Activated CD8-positive, alpha-beta memory T cell treated with anti-CD3 and anti-CD28 coated beads for 4 hours (primary cell): ENCODE results near the gene IP6K1.
"Not testable (repeated sequence)": the region's sequence is repeated elsewhere in the genome, so short reads cannot be mapped to it uniquely, and the experiment has no call there.

Source experiments
- DNase-seq, 2 donors: peaks; one replicate each; pipeline ENCODE4 v3.0.0-alpha.2; 2020; ENCODE audit warnings: low read depth in 2 of 2

The IP6K1 gene

DNA sequence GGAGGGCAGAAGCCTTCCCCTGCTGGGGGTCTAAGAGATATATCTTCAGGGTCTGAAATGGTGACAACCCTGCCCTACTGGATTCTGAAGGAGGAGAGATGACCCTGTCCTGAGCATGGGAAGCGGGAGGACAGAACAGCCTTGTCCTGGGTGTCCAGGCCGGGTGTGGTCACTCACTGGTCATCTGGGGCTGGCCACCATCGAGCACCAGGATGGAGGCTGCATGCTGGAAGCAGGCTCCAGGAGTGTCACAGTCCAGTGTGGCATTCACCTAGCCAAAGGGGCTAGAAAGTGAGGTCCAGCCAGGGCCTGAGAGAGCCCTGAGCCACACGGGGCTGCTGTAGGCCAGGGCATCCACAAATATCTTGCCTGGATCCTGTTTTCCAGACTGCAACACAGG, 8.1 kb upstream of the IP6K1 start:
- no peak for DNase-seq

DNA sequence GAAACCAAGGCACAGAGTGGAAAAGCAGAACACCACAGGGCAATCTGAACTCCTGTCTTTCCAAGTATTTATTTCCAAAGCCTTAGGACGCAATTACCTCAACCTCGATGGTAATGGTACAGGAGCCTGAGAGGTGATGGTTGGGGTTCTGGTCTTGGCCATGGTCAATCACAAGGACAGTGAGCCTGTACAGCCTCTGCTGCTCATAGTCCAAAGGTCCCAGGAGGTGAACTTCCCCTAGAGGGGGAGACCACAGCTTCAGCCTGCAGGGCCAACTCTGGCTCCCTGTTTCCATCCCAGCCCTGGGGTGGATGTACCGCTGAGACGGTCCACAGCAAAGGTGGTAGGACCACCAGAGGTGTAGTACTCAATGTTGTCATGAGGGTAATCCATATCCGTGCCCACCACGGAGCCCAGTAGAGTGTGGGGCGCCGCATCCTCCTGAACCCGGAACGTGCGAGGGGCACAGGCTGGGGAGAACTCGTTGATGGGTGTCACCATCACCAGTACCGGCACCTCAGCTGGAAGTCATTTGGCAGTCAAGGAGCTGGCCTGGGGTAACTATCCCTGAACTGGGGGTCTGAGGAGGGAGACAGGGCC, 7.2 kb upstream of the IP6K1 start:
- DNase-seq: no peak

DNA sequence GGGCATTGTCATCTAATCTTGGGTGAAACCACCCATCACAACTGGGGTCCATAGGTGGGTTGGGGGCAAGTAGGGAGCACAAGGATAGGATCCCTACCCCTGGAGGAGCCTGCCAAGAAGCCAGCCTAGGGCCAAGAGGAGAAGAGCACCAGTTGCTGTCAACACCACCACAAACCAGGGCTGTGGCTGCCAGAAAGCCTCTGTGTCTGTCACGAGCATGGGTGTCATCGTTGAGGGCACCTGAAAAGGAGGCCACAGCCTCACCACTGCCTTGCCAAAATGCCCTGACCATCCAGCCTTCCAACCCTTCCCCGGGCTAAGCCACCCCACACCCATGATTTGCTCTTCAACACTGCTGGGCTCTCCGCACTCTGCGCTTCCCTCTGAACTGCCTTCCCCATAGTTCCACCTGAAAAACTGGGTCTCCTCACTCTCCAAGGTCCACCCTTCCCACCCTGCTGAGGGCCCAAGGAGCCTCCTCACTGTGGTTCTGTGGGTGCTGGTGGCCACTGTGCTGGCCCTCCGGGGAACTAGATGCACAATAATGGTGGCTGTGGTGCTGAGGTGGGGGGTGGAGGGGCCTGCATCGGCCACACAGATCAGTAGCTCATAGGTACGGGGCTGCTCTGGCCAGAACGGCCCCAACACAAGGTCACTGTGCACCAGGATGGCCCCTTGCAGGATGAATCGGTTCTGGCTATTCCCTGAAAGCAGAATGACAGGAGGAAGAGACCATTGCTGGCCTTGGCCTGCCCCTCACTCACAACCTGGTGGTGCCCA, 6.2 kb upstream of the IP6K1 start:
- DNase-seq: no peak

GRCh38 chr3:49791571-49791970, 5.2 kb upstream of the IP6K1 start:
- no peak for DNase-seq

DNA sequence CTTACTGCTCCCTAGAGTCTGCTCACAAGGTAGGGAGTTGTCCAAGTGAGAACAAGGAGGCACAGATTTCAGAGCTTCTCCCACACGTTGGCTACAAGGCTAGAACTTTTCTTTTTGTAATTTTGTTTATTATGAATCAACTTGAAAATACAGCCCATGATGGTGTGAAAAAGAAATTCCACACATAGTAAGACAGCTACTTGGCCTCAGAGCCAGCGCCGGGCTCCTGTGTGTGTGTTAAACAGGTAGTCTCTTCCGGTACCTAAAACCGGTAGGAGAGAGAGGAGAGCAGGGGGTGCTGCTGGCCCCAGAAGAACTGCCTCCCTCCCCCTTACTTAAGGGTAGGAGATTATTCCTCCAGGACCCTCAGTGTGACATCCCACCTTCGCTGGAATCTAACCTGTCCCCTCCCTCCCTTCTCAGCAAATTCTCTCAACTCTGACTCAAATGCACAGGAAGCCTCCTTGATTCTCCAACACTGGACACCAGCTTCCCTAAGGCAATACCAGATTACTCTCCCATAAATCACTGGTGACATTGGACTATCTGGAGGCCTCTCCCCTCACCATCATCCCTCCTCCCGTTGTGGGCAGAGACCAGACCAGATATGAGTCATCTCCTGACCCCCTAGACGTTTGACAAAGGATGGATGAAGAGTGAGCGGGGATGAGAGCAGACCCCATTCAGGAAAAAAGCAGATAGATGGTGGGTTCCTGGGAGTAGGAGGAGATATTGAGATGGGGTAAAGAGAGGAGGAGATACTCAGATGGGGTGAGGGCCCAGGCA, 4.5 kb upstream of the IP6K1 start:
- no peak for DNase-seq

DNA sequence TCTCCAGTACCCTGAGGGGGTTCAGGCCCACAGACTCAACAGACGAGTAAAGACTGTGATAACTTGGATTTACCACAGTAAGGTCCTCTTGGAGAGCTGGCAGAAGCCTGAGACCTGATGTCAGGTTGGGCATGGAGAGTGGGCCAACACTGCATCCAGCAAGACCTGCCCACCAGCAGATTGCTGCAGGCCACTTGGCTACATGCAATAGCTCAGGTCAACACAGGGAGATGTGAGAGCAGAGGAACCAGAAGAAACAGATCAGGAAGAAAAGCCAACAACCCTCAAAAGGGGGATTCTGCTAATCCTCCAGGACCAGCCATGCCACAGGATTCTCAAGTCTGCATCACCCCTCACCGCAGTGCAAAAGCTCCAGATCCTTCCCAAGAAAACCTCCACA, 1.7 kb upstream of the IP6K1 start:
- no peak for DNase-seq

DNA sequence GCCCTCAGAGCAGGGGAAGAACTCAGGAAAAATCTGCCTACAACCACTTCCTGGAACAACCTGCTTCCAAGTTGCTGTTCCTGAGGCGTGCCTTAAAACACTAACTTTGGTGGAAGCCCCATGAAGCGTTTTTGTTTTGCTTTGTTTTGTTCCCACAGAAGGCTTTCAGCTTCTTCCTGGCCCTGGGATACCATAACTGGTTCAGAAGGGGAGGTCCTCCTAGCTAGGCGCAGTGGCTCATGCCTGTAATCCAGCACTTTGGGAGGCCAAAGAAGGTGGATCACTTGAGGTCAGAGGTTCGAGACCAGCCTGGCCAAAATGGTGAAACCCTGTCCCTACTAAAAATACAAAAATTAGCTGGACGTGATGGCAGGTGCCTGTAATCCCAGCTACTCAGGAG, 1.2 kb upstream of the IP6K1 start:
- DNase-seq: no peak

DNA sequence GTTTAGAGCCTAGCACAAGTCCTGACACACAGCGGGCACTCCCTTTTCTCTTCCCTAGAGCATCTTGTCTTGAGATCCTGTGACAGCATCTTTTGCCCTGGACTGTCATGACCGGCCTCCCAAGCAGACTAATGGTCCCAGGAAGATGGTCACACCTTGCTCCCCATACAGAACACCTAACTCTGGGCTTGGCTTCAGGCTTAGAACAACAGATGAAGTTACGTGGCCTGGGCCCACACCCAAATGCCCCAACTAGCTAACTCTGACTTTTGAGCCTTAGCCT, 781 bp upstream of the IP6K1 start:
- no peak for DNase-seq

- no peak for DNase-seq
These were observed 581 bp downstream of the IP6K1 start for GRCh38 chr3:49785565-49786356.

- DNase-seq: not testable (repeated sequence)
These were observed 4.1 kb downstream of the IP6K1 start for GRCh38 chr3:49782277-49782676.

DNA sequence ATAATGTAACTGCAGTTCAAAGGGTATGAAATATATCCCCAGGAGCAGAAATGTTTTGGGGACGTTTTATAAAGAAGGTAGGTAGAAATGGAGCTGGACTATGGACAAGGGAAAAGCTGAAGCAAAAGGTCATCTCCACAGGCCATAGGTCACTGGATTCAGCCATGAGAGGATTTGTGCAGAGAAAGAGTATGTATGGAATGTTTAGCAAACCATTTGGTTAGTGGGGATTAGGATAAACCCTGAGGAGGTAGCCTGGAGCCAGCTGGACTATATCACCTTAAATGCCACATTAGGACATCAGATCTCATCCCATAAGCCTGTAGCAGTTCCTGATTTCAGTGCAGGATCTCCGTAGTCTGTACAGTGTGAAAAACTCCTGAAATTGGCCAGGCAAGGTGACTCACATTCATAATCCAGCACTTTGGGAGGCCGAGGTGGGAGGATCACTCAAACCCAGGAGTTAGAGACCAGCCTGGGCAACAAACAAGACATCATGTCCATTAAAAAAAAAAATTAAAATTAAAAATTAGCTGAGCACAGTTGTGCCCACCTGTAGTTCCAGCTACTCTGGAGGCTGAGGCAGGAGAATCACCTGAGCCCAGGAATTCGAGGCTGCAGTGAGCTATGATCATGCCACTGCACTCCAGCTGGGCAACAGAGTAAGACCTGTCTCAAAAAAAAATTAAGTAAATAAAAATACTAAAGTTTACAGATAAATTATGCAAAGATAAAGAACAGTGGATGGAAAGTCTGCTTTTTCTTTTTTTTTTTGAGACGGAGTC, 4.7 kb downstream of the IP6K1 start:
- no peak for DNase-seq

DNA sequence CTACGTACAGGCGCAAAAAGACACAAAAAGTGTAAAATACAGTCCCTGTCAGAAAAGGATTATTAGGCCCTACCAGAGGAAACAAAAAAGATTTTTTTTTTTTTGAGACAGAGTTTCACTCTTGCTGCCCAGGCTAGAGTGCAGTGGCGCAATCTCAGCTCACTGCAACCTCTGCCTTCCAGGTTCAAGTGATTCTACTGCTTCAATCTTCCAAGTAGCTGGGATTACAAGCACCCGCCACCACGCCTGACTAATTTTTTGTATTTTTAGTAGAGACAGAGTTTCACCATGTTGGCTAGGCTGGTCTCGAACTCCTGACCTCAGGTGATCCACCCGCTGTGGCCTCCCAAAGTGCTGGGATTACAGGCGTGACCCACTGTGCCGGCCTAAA, 5.4 kb downstream of the IP6K1 start:
- not testable (repeated sequence) for DNase-seq

- DNase-seq: no peak
These were observed 6.0 kb downstream of the IP6K1 start for GRCh38 chr3:49780080-49780974.

DNA sequence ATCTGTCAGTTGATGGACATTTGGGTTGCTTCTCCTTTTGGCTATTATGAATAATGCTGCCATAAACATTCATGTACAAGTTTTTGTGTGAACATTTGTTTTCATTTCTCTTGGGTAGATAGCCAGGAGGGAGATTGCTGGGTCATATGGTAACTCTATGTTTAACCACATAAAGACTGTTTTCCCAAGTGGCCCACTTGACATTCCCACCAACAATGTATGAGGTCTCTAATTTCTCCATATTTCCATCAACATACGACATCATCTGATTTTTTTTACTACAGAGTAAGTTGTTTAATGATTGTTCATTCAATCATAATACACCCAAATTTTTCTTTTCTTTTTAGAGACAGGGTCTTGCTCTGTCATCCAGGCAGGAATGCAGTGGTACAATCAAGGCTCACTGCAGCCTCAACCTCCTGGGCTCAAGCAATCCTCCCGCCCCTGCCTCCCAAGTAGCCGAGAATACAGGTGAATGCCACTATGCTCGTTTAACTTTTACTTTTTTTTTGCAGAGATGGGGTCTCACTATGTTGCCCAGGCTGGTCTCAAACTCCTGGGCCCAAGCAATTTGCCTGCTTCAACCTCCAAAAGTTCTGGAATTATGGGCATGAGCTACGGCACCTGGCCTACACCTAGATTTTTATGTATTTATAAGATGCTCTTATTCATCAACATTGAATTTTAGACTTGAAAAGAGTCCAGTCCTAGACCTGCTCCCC, 6.8 kb downstream of the IP6K1 start:
- DNase-seq: no peak

- DNase-seq: not testable (repeated sequence)
These were observed 10.2 kb downstream of the IP6K1 start for GRCh38 chr3:49776101-49776500.

DNA sequence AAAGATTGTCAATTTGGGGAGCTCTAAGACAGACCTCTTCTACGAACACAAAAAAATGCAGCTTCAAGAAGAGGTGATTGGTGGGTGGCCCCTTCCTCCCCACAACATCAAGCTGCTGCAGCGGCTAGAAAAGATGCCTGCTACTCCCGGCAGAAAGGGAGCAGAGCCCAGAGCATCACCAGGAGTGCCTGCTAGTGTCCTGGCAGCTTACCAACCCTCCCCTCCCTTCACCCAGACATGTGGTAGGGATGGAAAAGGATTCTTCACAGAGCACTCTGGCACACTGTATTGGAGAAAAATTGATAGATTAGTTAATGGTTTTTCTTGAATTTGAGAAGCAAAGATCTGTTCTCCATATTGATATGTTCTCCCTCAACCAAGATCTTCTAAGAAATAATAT, 10.8 kb downstream of the IP6K1 start:
- DNase-seq: no peak

DNA sequence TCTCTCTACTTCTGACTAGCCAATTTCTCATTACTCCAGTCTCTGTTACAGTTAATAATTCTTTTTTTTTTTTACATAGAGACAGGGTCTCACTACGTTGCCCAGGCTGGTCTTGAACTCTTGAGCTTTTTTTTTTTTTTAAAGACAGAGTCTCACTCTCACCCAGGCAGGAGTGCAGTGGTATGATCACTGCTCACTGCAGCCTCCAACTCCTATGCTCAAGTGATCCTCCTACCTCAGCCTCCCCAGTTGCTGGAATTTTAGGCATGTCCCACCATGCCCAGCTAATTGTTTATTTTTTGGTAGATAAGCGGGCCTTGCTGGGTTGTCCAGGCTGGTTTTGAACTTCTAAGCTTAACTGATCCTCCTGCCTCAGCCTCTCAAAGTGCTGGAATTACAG, 13.6 kb downstream of the IP6K1 start:
- DNase-seq: no peak

DNA sequence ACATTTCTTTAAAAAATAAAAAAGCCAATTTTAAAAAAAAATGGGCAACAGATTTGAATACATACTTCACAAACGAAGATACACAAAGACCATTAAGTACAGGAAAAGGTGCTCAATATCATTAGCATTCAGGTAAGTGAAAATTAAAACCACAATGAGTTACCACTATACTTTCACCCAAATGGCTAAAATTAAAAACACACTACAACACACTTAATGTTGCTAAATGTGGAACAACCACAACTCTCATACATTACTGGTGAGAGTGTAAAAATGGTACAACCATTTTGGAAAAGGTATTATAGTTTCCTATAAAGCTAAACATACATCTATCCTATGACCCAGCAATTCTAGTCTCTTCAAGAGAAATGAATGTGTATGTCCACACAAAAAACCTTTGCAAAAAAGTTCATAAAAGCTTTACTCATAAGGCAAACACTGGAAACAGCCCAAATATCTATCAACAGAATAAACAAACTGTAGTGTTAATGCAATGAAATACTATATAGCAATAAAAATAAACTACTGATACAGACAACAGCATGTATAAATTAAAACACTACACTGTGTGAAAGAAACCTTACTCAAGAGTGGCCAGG, 14.9 kb downstream of the IP6K1 start:
- no peak for DNase-seq

DNA sequence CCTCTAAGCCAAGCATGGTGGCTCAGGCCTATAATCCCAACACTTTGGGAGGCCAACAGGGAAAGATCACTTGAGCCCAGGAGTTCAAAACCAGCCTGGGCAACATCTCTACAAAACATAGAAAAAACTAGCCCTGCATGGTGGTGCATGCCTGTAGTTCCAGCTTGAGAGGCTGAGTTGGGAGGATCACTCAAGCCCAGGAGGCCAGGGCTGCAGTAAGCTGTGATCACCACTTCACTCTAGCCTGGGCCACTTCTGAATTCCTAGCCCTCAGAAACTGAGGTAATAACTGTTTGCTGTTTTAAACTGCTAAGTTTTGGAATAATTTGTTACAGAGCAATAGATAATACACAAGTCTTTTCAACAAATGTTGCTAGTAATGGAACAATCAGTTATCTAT, 16.4 kb downstream of the IP6K1 start:
- no peak for DNase-seq
